Smooth muscle cell (in vitro differentiated cells): ENCODE data around the gene IRX6. TPM values are rescaled to one million over a fixed set of nuclear protein-coding genes. Genes with fewer than 3 reads are reported as not detected.

Experiments
- DNase-seq: peaks from one replicate; lab custom pipeline; 2025; ENCODE audit not compliant: unreplicated experiment; lab: John Stamatoyannopoulos, UW
- H2AFZ ChIP-seq: fragments of 200-600 bp; sonication (generic); 2 replicates; pipeline ENCODE4 v1.6.0; 2016; ENCODE audit warnings: antibody characterized with exemption, low read depth, mild to moderate bottlenecking
- H3F3A ChIP-seq: fragments of 200-600 bp; sonication (generic); 2 replicates; pipeline ENCODE4 v1.6.0; 2017; ENCODE audit warnings: antibody characterized with exemption, low read depth
- H3K27ac ChIP-seq: fragments of 200-600 bp; sonication (generic); 2 replicates; pipeline ENCODE4 v1.5.1; 2016; ENCODE audit warnings: low read depth, mild to moderate bottlenecking
- H3K27me3 ChIP-seq: fragments of 200-600 bp; sonication (generic); 2 replicates; pipeline ENCODE4 v1.6.1; 2016; ENCODE audit warnings: low read depth, mild to moderate bottlenecking
- H3K36me3 ChIP-seq: fragments of 200-600 bp; sonication (generic); 2 replicates; pipeline ENCODE4 v1.5.1; 2016; ENCODE audit warnings: low read depth
- H3K4me1 ChIP-seq: fragments of 200-600 bp; sonication (generic); 2 replicates; pipeline ENCODE4 v1.5.1; 2016; ENCODE audit warnings: low read depth
- H3K4me2 ChIP-seq: fragments of 200-600 bp; sonication (generic); 2 replicates; pipeline ENCODE4 v1.6.0; 2016; ENCODE audit warnings: mild to moderate bottlenecking
- H3K4me3 ChIP-seq: fragments of 200-600 bp; sonication (generic); 2 replicates; pipeline ENCODE4 v1.5.1; 2016; ENCODE audit warnings: mild to moderate bottlenecking
- H3K79me2 ChIP-seq: fragments of 200-600 bp; sonication (generic); 2 replicates; pipeline ENCODE4 v1.6.0; 2016; ENCODE audit warnings: low read depth, mild to moderate bottlenecking
- H3K9ac ChIP-seq: fragments of 200-600 bp; sonication (generic); 2 replicates; pipeline ENCODE4 v1.6.0; 2016; ENCODE audit warnings: low read depth
- H3K9me3 ChIP-seq: fragments of 200-600 bp; sonication (generic); replicated peaks from 2 replicates; pipeline ENCODE4 v1.5.1; 2016; ENCODE audit warnings: low read depth
- H4K20me1 ChIP-seq: fragments of 200-600 bp; sonication (generic); 2 replicates; pipeline ENCODE4 v1.6.0; 2016; ENCODE audit warnings: low read depth
- WGBS: methylation state at CpG from one replicate; pipeline ENCODE4 v1.1.7; 2016; ENCODE audit warnings: low lambda C conversion rate; 5-methylcytosine and 5-hydroxymethylcytosine counted together
- polyA plus RNA-seq: library from polyadenylated mRNA; unstranded; fragments of >200 nt; fragmentation: Nextera tagmentation; extraction: Ambion mirVana; gene quantifications from 2 replicates; pipeline ENCODE4 v1.2.1, GENCODE V29; 2016
- total RNA-seq: library from RNA; depleted of rRNA; stranded (reverse); fragments of >200 nt; gene quantifications from 2 replicates; pipeline ENCODE4 v1.2.3, GENCODE V29; 2014
- TF ChIP-seq, protein P1 (sequence below): fragments of 200-600 bp; sonication (generic); IDR thresholded peaks from 2 replicates; pipeline ENCODE4 v1.5.1; 2017; ENCODE audit warnings: borderline replicate concordance, mild to moderate bottlenecking, antibody characterized with exemption; ENCODE audit not compliant: insufficient read depth, poor library complexity, severe bottlenecking

The IRX6 gene
- total and polyA plus RNA-seq, 2 experiments from 2014 or later, result not detected

DNA sequence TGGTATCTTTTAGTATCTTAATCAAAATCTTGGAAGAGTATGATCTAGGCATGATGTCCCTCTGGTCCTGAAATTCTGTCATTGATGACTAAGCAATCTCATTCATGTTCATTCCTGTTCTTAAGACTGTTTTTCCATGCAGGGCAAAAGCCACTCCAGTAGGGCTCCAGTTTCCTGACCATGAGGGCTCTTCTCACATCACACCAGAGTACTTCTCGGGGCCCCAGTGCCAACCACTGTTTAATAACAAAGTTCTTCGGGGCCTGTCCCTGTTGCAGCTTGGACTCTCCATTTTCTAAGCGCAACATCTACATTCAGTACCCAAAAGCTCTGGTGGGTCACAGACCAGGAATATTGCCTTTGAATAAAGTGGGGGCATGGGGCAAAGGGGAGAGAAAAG lies 52.0 kb downstream of the IRX6 start:
- TF ChIP-seq, protein P1, sequence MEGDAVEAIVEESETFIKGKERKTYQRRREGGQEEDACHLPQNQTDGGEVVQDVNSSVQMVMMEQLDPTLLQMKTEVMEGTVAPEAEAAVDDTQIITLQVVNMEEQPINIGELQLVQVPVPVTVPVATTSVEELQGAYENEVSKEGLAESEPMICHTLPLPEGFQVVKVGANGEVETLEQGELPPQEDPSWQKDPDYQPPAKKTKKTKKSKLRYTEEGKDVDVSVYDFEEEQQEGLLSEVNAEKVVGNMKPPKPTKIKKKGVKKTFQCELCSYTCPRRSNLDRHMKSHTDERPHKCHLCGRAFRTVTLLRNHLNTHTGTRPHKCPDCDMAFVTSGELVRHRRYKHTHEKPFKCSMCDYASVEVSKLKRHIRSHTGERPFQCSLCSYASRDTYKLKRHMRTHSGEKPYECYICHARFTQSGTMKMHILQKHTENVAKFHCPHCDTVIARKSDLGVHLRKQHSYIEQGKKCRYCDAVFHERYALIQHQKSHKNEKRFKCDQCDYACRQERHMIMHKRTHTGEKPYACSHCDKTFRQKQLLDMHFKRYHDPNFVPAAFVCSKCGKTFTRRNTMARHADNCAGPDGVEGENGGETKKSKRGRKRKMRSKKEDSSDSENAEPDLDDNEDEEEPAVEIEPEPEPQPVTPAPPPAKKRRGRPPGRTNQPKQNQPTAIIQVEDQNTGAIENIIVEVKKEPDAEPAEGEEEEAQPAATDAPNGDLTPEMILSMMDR, result no peak
- Histone ChIP-seq H3K4me3 (no peak overlapping the region), H3K27ac (no peak overlapping the region), H3K36me3 (no peaks in the 10 kb centered on the region), H3K4me2 (no peak overlapping the region), H3K4me1 (peaks cover 3% of the 10 kb centered on the region), H3K79me2 (no peaks in the 10 kb centered on the region), H3K9ac (no peak overlapping the region), H2AFZ (no peak overlapping the region), H3K9me3 (no peaks in the 10 kb centered on the region), H3K27me3 (peaks cover 15% of the 10 kb centered on the region), H4K20me1 (no peaks in the 10 kb centered on the region), H3F3A (no peaks in the 10 kb centered on the region)
- 87% methylated on average over 3 of the region's 3 CpGs for WGBS
- DNase-seq, result no peak

DNA sequence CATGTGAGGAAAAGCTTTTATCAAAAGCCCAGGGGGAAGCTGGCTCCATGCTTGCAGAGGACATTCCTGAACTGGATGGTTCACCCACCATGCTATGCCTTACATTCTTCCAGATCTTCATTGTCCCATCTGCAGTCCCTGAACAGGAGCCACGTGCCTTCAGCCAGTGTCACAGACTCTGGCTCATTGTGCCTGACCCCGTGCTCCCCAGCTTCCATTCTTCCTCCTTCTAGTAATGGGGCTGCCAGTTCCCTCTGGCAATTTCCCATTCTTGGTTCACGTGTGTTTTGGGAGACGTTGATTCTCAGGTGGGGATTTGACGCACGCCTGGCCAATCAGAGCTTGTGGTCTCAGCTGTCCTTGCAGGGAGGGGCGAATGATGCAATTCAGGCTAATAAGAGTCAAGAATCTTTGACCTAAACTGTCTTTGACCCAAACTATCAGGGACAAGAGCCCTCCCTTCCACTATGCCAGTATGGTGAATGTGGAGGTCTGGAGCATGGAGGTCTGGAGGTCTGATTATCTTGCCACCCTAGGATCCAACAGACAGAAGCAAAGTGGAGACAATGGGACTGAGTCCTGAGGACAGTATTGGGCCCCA lies 52.7 kb downstream of the IRX6 start:
- no peak overlapping the region for H2AFZ ChIP-seq
- no peaks in the 10 kb centered on the region for H3K79me2 ChIP-seq
- no peaks in the 10 kb centered on the region for H3K9me3 ChIP-seq
- no peaks in the 10 kb centered on the region for H4K20me1 ChIP-seq
- no peaks in the 10 kb centered on the region for H3K36me3 ChIP-seq
- H3K4me3 ChIP-seq, result no peak overlapping the region
- H3K27ac ChIP-seq, result no peak overlapping the region
- H3K9ac ChIP-seq, result no peak overlapping the region
- H3K27me3 ChIP-seq, result peaks cover 15% of the 10 kb centered on the region
- DNase-seq, result no peak
- no peaks in the 10 kb centered on the region for H3K4me1 ChIP-seq
- 88% methylated on average over 7 of the region's 7 CpGs for WGBS
- TF ChIP-seq, protein P1, result no peak
- H3K4me2 ChIP-seq, result no peak overlapping the region
- no peaks in the 10 kb centered on the region for H3F3A ChIP-seq

DNA sequence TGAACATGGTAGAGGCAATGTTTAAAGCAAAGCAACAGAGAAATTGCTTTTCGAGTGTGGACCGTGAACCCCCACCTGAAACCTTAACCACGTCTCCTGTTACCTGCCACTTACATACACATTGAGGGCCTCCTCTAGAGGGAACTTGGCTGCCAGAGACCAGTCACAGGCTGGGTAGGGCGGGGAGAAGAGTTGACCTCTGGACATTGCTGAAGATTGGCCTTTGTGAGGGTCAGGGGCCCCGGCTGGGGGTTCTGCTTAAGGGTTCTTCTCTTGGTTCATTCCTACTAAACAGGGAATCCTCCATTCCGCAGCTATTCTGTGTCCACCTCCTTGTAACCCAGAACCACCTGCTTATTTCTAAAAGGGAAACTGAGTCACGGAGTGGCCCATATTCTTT lies 53.8 kb downstream of the IRX6 start:
- no peaks in the 10 kb centered on the region for H3F3A ChIP-seq
- no peak overlapping the region for H3K27ac ChIP-seq
- no peak overlapping the region for H3K4me2 ChIP-seq
- H4K20me1 ChIP-seq, result no peaks in the 10 kb centered on the region
- no peak for DNase-seq
- H3K79me2 ChIP-seq, result no peaks in the 10 kb centered on the region
- H3K27me3 ChIP-seq, result peaks cover 23% of the 10 kb centered on the region
- H3K4me1 ChIP-seq, result no peaks in the 10 kb centered on the region
- H3K9ac ChIP-seq, result no peak overlapping the region
- H3K9me3 ChIP-seq, result no peaks in the 10 kb centered on the region
- H2AFZ ChIP-seq, result no peak overlapping the region
- 90% methylated on average over 7 of the region's 7 CpGs for WGBS
- TF ChIP-seq, protein P1, result no peak
- no peaks in the 10 kb centered on the region for H3K36me3 ChIP-seq
- no peak overlapping the region for H3K4me3 ChIP-seq

DNA sequence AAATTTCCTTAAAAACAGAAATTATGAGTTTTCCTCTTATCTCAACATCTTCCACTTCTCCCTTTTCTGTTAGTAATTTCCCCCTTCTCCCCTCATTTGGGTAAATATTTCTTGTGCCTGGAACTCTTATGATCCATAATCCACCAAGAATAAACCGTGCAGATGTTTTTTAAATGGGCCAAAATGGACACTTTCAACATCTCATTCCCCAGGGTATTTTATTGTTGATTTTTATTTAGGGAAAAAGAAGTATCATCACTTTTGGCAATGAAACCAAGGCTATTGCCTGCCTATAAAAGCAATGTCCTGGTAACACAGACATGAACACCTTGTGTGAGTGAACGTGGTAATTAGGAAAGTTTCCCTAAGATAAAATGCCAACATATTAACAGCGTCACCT lies 54.6 kb downstream of the IRX6 start:
- Histone ChIP-seq H3K4me1 (no peaks in the 10 kb centered on the region), H4K20me1 (no peaks in the 10 kb centered on the region), H3K27ac (no peak overlapping the region), H3K4me3 (no peak overlapping the region), H3K79me2 (no peaks in the 10 kb centered on the region), H3K36me3 (no peaks in the 10 kb centered on the region), H3K4me2 (no peak overlapping the region), H3K27me3 (peaks cover 23% of the 10 kb centered on the region), H2AFZ (no peak overlapping the region), H3F3A (no peaks in the 10 kb centered on the region), H3K9ac (no peak overlapping the region), H3K9me3 (no peaks in the 10 kb centered on the region)
- TF ChIP-seq, protein P1, result no peak
- WGBS, result 93% methylated on average over 3 of the region's 3 CpGs
- DNase-seq, result no peak
